ENCODE data around the gene SH3TC2.

SH3TC2 gene

GRCh38 chr5:148970228-148970627, 92.6 kb downstream of the SH3TC2 start:
- no peak for DNase-seq (ENCODE audit: low spot score)

DNA sequence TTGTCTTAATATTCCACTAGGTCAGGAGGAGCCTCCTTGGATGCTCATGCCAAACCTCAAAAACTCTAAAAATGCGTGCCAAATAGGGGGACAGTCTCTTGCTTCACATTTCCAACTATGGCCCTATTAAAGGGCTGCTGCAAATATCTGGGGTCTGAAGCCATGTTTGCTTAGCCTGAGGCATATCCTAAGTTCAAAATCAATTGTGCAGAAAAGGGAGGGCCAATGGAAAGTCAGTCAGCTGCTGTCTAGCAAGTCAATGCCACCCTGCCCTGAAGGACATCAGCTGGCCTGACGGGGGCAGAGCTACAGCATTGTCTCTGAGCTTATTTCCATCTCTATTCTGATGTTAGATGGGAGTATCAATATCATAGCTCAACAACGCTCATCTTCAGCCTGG, 93.6 kb downstream of the SH3TC2 start:
- DNase-seq (ENCODE audit: low spot score): no peak

DNA sequence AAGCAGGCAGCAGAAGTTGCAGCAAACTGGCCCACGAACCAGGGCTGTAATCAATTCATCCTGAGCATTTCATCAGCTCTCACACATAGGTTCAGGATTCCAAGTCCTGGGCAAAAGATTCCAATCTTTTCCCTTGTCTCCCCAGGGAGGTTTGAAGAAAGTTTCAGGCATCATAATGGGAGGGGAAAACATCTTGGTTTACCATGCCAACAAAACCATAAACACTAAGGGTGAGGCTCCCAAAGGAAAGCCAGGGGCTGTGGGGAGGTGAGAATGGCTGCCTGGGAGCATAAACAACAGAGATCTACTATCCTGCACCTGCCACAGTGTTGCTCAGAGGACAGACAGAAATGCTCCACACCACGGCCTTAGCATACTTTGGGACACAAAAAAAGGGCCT, 94.6 kb downstream of the SH3TC2 start:
- no peak for DNase-seq (ENCODE audit: low spot score)

GRCh38 chr5:148967783-148968182, 95.1 kb downstream of the SH3TC2 start:
- no peak for DNase-seq (ENCODE audit: low spot score)

- no peak for DNase-seq (ENCODE audit: low spot score)
Measured at GRCh38 chr5:148966938-148967337, 95.9 kb downstream of the SH3TC2 start.

DNA sequence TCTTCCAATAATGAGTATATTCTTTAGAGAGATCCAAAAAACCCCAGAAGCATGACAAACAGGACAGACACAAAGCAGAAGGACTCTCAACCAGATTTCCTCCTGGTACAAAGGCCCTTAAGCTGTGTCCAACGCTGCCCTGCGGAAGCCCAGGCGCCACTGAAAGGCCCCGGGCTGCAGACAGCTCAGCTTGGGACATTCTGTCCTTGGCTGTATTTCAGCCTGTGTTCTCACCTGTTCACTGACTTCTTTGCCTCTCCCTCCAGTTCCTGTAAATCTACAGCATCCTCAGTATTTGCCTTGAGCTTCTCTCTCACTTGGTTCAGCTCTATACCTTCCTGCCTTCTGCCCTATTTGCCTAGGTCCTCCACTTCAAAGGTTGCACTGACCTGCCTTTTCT, 96.5 kb downstream of the SH3TC2 start:
- DNase-seq (ENCODE audit: low spot score): no peak

GRCh38 chr5:148965511-148966265, 97.2 kb downstream of the SH3TC2 start:
- peak; percentile 84 for DNase-seq (ENCODE audit: low spot score)

- DNase-seq (ENCODE audit: low spot score): no peak
Measured at GRCh38 chr5:148963664-148964063, 99.2 kb downstream of the SH3TC2 start.

DNA sequence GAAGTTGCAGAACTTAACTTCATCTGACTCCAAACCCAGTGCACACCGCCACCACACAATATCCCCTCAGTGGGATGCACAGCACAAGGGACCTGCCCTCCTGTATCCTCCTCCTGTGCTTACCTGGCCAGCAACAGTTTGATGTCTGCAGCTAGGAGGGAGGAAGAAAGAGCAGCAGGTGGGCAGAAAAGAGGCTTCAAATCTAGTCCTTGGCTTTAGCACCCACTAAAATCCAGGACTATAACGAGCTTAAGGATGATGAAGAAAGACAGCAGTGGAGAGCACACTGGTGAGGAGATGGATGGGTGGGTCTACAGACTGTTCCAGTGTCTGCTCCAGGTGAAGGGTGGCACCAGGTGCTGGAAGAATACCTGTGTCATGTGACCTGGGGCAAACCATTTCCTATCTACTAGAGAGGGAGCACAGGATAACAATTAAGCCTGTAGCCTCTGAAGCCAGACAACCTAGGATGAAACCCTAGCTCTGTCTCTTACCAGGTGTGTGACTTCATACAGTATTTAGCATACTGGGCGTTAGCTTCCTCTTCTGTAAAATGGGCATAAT, 100.0 kb downstream of the SH3TC2 start:
- DNase-seq (ENCODE audit: low spot score): no peak

DNA sequence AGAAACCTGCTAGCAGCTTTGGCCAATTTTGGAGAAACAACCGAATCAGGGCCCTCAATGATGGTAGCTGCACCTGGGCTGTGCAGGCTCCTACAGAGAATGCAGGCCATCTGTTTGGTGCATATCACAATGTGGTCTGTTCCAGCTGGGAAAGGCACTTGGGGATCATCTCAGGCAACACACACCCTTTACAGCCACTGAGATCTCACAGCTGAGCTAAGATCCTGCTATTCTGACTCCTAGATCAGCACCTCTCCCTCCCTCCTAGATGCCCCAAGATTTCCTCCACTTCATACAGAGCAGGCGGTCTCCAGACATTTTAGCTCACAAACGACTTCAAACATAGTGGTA, 100.7 kb downstream of the SH3TC2 start:
- DNase-seq (ENCODE audit: low spot score): no peak

- no peak for DNase-seq (ENCODE audit: low spot score)
Measured at GRCh38 chr5:148961261-148962199, 101.3 kb downstream of the SH3TC2 start.

GRCh38 chr5:148960070-148960769, 102.6 kb downstream of the SH3TC2 start:
- DNase-seq (ENCODE audit: low spot score): no peak

DNA sequence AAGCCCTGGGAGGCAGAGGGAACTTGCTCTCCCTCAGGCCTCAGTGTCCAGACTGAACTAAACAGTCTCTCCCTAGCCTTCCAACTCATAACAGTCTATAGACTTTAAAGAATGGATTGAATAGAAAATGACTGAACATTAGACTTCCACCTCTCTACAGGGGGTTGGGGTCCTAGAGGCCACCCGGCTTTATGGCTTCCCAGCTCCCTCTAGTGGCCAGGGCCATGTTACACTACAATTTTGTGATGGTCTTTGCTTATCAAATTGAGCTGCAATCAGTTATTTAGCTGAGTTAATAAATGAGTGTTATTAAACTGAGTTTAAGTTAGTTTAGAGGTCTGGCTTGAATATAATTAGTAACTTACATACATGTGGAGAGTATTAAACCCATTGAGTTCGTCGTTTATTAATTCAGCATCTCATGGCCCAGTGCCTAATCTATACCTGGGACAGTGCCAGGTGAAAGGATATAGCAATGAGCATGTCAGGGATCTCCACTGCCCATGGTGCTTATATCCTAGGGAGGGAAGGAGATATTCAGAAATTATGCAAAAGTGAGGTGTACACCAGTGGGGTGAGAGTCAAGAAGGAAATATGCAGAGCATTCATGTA, 105.2 kb downstream of the SH3TC2 start:
- peak; percentile 60 for DNase-seq (ENCODE audit: low spot score)

- no peak for DNase-seq (ENCODE audit: low spot score)
Measured at GRCh38 chr5:148956477-148957385, 106.1 kb downstream of the SH3TC2 start.
